ENCODE measurements around the gene DLGAP1.

The DLGAP1 gene

GRCh38 chr18:4360221-4360715, 94.8 kb downstream of the DLGAP1 start:
- Histone ChIP-seq H3K27me3 (ENCODE audit: insufficient read depth, poor library complexity, severe bottlenecking) (no peaks in the 10 kb centered on the region), H3K4me3 (replicated peaks; ENCODE audit: insufficient read depth, low read length) (no peak overlapping the region), H3K27ac (replicated peaks) (no peak overlapping the region)
- DNase-seq (ENCODE audit: low read depth in 1 of 2, low spot score in 1 of 2) = no peak
- TF ChIP-seq POLR2AphosphoS5 (IDR thresholded peaks at IDR 0.05; ENCODE audit: low read depth) = no peak
- no peak for TF ChIP-seq REST (IDR thresholded peaks at IDR 0.05; ENCODE audit: insufficient replicate concordance, low read depth)
- no peak for TF ChIP-seq GABPA (IDR thresholded peaks at IDR 0.05; ENCODE audit: low read depth)
- no peak for TF ChIP-seq SPI1 (IDR thresholded peaks at IDR 0.05; ENCODE audit: borderline replicate concordance, low read depth)
- TF ChIP-seq CTCF (IDR thresholded peaks at IDR 0.05; ENCODE audit: insufficient read depth, low read length) = no peak

GRCh38 chr18:4358618-4359017, 96.5 kb downstream of the DLGAP1 start:
- TF ChIP-seq SPI1 (IDR thresholded peaks at IDR 0.05; ENCODE audit: borderline replicate concordance, low read depth) = no peak
- TF ChIP-seq GABPA (IDR thresholded peaks at IDR 0.05; ENCODE audit: low read depth) = no peak
- no peak for TF ChIP-seq REST (IDR thresholded peaks at IDR 0.05; ENCODE audit: insufficient replicate concordance, low read depth)
- no peak for TF ChIP-seq POLR2AphosphoS5 (IDR thresholded peaks at IDR 0.05; ENCODE audit: low read depth)
- TF ChIP-seq CTCF (IDR thresholded peaks at IDR 0.05; ENCODE audit: insufficient read depth, low read length) = no peak
- Histone ChIP-seq H3K4me3 (replicated peaks; ENCODE audit: insufficient read depth, low read length) (no peak overlapping the region), H3K27ac (replicated peaks) (no peak overlapping the region), H3K27me3 (ENCODE audit: insufficient read depth, poor library complexity, severe bottlenecking) (no peaks in the 10 kb centered on the region)
- DNase-seq (ENCODE audit: low read depth in 1 of 2, low spot score in 1 of 2) = no peak

- TF ChIP-seq REST (IDR thresholded peaks at IDR 0.05; ENCODE audit: insufficient replicate concordance, low read depth) (no peak), SPI1 (IDR thresholded peaks at IDR 0.05; ENCODE audit: borderline replicate concordance, low read depth) (no peak), CTCF (IDR thresholded peaks at IDR 0.05; ENCODE audit: insufficient read depth, low read length) (no peak), POLR2AphosphoS5 (IDR thresholded peaks at IDR 0.05; ENCODE audit: low read depth) (no peak), GABPA (IDR thresholded peaks at IDR 0.05; ENCODE audit: low read depth) (no peak)
- Histone ChIP-seq H3K27ac (replicated peaks) (no peak overlapping the region), H3K4me3 (replicated peaks; ENCODE audit: insufficient read depth, low read length) (no peak overlapping the region), H3K27me3 (ENCODE audit: insufficient read depth, poor library complexity, severe bottlenecking) (no peaks in the 10 kb centered on the region)
- DNase-seq (ENCODE audit: low read depth in 1 of 2, low spot score in 1 of 2) = no peak
Observed at GRCh38 chr18:4357579-4357978, 97.5 kb downstream of the DLGAP1 start.

Data from HL-60 (cell line).